K562 (cell line): Measurements from ENCODE around the gene LY6G6F. TPM values are rescaled to one million over a fixed set of nuclear protein-coding genes. Genes with fewer than 3 reads are reported as not detected.

Source experiments
- BCLAF1 ChIP-seq, 2 experiments: fragments of 450-650 bp in 1 of 2; IDR thresholded peaks; 2 replicates each; pipeline ENCODE4 v1.6.1; 2011 to 2017; ENCODE audit warnings: low read depth in 2 of 2, antibody characterized with exemption in 1 of 2, borderline replicate concordance in 1 of 2, low read length in 1 of 2, mild to moderate bottlenecking in 1 of 2, mixed read lengths in 1 of 2; ENCODE audit not compliant: control insufficient read depth in 1 of 2
- E2F1 ChIP-seq: sonication (generic); formaldehyde crosslinking; IDR thresholded peaks from 2 replicates; pipeline ENCODE4 v1.8.1; 2023; ENCODE audit warnings: mild to moderate bottlenecking, missing genetic modification reagents, moderate library complexity
- ELF4 ChIP-seq: fragments of 450-650 bp; formaldehyde crosslinking; IDR thresholded peaks from 2 replicates; pipeline ENCODE4 v1.4.0; 2022; ENCODE audit warnings: missing genetic modification characterization
- ETS2 ChIP-seq: IDR thresholded peaks from 2 replicates; pipeline ENCODE4 v1.6.1; 2016; ENCODE audit warnings: borderline replicate concordance, missing genetic modification characterization, mild to moderate bottlenecking, moderate library complexity, missing compliant biosample characterization; ENCODE audit not compliant: poor library complexity, severe bottlenecking
- ETV6 ChIP-seq, 3 experiments: fragments of 150-350 bp in 1 of 3; sonication (generic) in 1 of 3; formaldehyde crosslinking in 1 of 3; IDR thresholded peaks; 2 replicates each; pipeline versions ENCODE4 v1.6.1 to v1.8.0; 2014 to 2022; ENCODE audit warnings: borderline replicate concordance in 2 of 3, low read depth in 2 of 3, antibody characterized with exemption in 1 of 3, low read length in 1 of 3, mild to moderate bottlenecking in 1 of 3, missing genetic modification reagents in 1 of 3
- FOSL1 ChIP-seq: fragments of 200-800 bp; sonication (Bioruptor generic); conservative IDR thresholded peaks from 2 replicates; pipeline ENCODE4 v1.6.1; 2016; ENCODE audit warnings: missing genetic modification characterization, missing compliant biosample characterization
- HDAC8 ChIP-seq: fragments of 450-650 bp; IDR thresholded peaks from 2 replicates; pipeline ENCODE4 v1.6.1; 2016; ENCODE audit warnings: mild to moderate bottlenecking, missing genetic modification characterization, moderate library complexity, missing compliant biosample characterization
- HMBOX1 ChIP-seq: sonication (generic); IDR thresholded peaks from 2 replicates; pipeline ENCODE4 v1.6.1; 2016
- KDM5B ChIP-seq: fragments of 200-600 bp; sonication (generic); IDR thresholded peaks from 2 replicates; pipeline ENCODE4 v1.6.1; 2012; ENCODE audit warnings: low read depth, mild to moderate bottlenecking, moderate library complexity, low read length, control low read depth, inconsistent platforms; ENCODE audit not compliant: insufficient replicate concordance
- MBD2 ChIP-seq: sonication (generic); IDR thresholded peaks from 2 replicates; pipeline ENCODE4 v1.6.1; 2016; ENCODE audit warnings: low read depth, borderline replicate concordance
- NCOA1 ChIP-seq: fragments of 450-650 bp; IDR thresholded peaks from 2 replicates; pipeline ENCODE4 v1.6.1; 2016; ENCODE audit warnings: low read depth
- NR1H2 ChIP-seq: sonication (generic); formaldehyde crosslinking; IDR thresholded peaks from 2 replicates; pipeline ENCODE4 v1.4.0; 2020; ENCODE audit warnings: mild to moderate bottlenecking, missing genetic modification reagents
- PHB2 ChIP-seq: fragments of 450-650 bp; IDR thresholded peaks from 2 replicates; pipeline ENCODE4 v1.6.1; 2017; ENCODE audit warnings: low read depth
- POLR2AphosphoS5 ChIP-seq: IDR thresholded peaks from 2 replicates; pipeline ENCODE4 v1.6.1; 2011; ENCODE audit warnings: mild to moderate bottlenecking, low read depth, low read length, moderate library complexity; ENCODE audit not compliant: control insufficient read depth, insufficient read depth
- TAF7 ChIP-seq: fragments of 450-650 bp; IDR thresholded peaks from 2 replicates; pipeline ENCODE4 v1.6.1; 2016; ENCODE audit warnings: missing genetic modification characterization, missing compliant biosample characterization
- TCF7 ChIP-seq: sonication (generic); IDR thresholded peaks from 2 replicates; pipeline ENCODE4 v1.6.1; 2016; ENCODE audit warnings: antibody characterized with exemption, borderline replicate concordance
- YBX1 ChIP-seq: fragments of 450-650 bp; IDR thresholded peaks from 2 replicates; pipeline ENCODE4 v1.7.1; 2016; ENCODE audit warnings: mild to moderate bottlenecking
- ZBTB8A ChIP-seq: fragments of 450-650 bp; IDR thresholded peaks from 2 replicates; pipeline ENCODE4 v1.6.1; 2018; ENCODE audit warnings: mild to moderate bottlenecking, moderate library complexity; ENCODE audit not compliant: partially characterized antibody
- ZNF512 ChIP-seq: IDR thresholded peaks from 2 replicates; pipeline ENCODE4 v1.6.1; 2016; ENCODE audit warnings: missing genetic modification characterization, missing compliant biosample characterization
- polyA plus RNA-seq, 8 experiments: library from polyadenylated mRNA; depleted of rRNA in 4 of 8; stranded (reverse) in 5 of 8; unstranded in 3 of 8; fragments of >200 nt; fragmentation: Nextera tagmentation in 2 of 8; fragmentation: Illumina TruSeq in 1 of 8; extraction: Ambion mirVana in 2 of 8; extraction: Trizol in 1 of 8; gene quantifications; 2 replicates each; pipeline versions ENCODE4 v1.2.1 to v1.2.3, GENCODE V29; 2011 to 2014; ENCODE audit warnings: inconsistent platforms in 1 of 8, missing spikeins in 1 of 8
- total RNA-seq, 7 experiments: library from RNA; depleted of rRNA in 6 of 7; stranded (reverse); fragments of >200 nt in 6 of 7; fragmentation: Illumina TruSeq in 2 of 7; extraction: Trizol in 2 of 7; gene quantifications; 2 replicates each; pipeline versions ENCODE4 v1.2.1 to v1.2.3, GENCODE V29; 2011 to 2021; ENCODE audit warnings: low replicate concordance in 1 of 7

LY6G6F gene
- total and polyA plus RNA-seq, 9 of the 15 experiments (the other 6 are each of a cell fraction or from before 2014, with no cell fraction given), result 0.14 to 0.50 (median 0.28) TPM; not detected in 2

- TF ChIP-seq BCLAF1 (IDR thresholded peaks at IDR 0.05; ENCODE audit: borderline replicate concordance in 1 of 2, control insufficient read depth in 1 of 2, low read depth in 2 of 2, low read length in 1 of 2), result no peak
- TF ChIP-seq KDM5B, result peak; percentile 47
- 0 out of 2 replicates have a peak, but pooled peaks have one; percentile 19 for TF ChIP-seq ELF4 (CRISPR knock-in tag)
- 0 out of 2 replicates have a peak, but pooled peaks have one; percentile 5 for TF ChIP-seq PHB2
- 0 out of 2 replicates have a peak, but pooled peaks have one; percentile 38 for TF ChIP-seq HMBOX1
- TF ChIP-seq MBD2, result no peak
- no peak for TF ChIP-seq ETV6 (IDR thresholded peaks at IDR 0.05; ENCODE audit: borderline replicate concordance in 1 of 2, low read depth in 2 of 2, low read length in 1 of 2)
- TF ChIP-seq ETV6 (CRISPR knock-in tag; IDR thresholded peaks at IDR 0.05; ENCODE audit: borderline replicate concordance), result no peak
- TF ChIP-seq HDAC8 (tag), result no peak
- no peak for TF ChIP-seq NR1H2 (CRISPR knock-in tag)
- TF ChIP-seq TAF7 (tag), result peak; percentile 30; the same call in 1 of the 2 replicates
- no peak for TF ChIP-seq NCOA1
- no peak for TF ChIP-seq YBX1
- TF ChIP-seq ZNF512 (tag), result no peak
- no peak for TF ChIP-seq ETS2
- TF ChIP-seq TCF7, result no peak
- 0 out of 2 replicates have a peak, but pooled peaks have one; percentile 25 for TF ChIP-seq E2F1 (CRISPR knock-in tag)
- 0 out of 2 replicates have a peak, but pooled peaks have one; percentile 32 for TF ChIP-seq POLR2AphosphoS5
- peak; percentile 48; the same call in 1 of the 2 replicates for TF ChIP-seq FOSL1 (tag)
- no peak for TF ChIP-seq ZBTB8A
Observed at GRCh38 chr6:31727034-31727716, 20.5 kb downstream of the LY6G6F start (continued).
